ENCODE measurements around the gene PCSK5.

DNA sequence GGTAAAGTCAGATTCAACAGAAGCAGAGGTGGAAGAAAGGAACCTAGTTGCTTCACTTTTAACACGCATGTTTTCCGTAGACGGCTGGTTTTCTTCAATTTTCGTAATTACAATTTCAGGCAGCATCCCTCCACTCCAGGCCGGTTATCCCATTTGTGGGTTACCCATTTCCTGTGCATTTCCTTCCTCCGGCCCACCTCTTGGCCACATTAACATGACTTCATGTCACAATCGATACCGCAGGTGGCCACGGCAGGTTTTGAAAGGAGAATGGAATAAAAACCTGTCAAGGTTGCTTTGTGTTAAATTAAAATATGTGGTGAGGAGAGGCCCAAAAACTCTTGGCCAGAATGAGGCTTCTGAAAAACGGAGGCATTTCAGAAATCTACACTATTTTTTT, 130.2 kb downstream of the PCSK5 start:
- no peak for TF ChIP-seq YY1 (IDR thresholded peaks at IDR 0.05; ENCODE audit: low read depth)
- no peak for TF ChIP-seq TEAD4 (IDR thresholded peaks at IDR 0.05)
- TF ChIP-seq EP300 (IDR thresholded peaks at IDR 0.05; ENCODE audit: borderline replicate concordance): no peak
- no peak for TF ChIP-seq NFIC (IDR thresholded peaks at IDR 0.05)
- no peak for TF ChIP-seq RAD21 (IDR thresholded peaks at IDR 0.05; ENCODE audit: low read depth)
- no peak for TF ChIP-seq ZBTB7A (IDR thresholded peaks at IDR 0.05; ENCODE audit: low read depth)
- TF ChIP-seq CEBPB (IDR thresholded peaks at IDR 0.05): no peak
- TF ChIP-seq CREB1 (IDR thresholded peaks at IDR 0.05; ENCODE audit: low read depth): no peak
- TF ChIP-seq, protein P1, sequence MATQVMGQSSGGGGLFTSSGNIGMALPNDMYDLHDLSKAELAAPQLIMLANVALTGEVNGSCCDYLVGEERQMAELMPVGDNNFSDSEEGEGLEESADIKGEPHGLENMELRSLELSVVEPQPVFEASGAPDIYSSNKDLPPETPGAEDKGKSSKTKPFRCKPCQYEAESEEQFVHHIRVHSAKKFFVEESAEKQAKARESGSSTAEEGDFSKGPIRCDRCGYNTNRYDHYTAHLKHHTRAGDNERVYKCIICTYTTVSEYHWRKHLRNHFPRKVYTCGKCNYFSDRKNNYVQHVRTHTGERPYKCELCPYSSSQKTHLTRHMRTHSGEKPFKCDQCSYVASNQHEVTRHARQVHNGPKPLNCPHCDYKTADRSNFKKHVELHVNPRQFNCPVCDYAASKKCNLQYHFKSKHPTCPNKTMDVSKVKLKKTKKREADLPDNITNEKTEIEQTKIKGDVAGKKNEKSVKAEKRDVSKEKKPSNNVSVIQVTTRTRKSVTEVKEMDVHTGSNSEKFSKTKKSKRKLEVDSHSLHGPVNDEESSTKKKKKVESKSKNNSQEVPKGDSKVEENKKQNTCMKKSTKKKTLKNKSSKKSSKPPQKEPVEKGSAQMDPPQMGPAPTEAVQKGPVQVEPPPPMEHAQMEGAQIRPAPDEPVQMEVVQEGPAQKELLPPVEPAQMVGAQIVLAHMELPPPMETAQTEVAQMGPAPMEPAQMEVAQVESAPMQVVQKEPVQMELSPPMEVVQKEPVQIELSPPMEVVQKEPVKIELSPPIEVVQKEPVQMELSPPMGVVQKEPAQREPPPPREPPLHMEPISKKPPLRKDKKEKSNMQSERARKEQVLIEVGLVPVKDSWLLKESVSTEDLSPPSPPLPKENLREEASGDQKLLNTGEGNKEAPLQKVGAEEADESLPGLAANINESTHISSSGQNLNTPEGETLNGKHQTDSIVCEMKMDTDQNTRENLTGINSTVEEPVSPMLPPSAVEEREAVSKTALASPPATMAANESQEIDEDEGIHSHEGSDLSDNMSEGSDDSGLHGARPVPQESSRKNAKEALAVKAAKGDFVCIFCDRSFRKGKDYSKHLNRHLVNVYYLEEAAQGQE (IDR thresholded peaks at IDR 0.05; ENCODE audit: low read depth): no peak
- no peak for TF ChIP-seq TAF1 (IDR thresholded peaks at IDR 0.05; ENCODE audit: low read depth)
- TF ChIP-seq TCF12 (IDR thresholded peaks at IDR 0.05; ENCODE audit: low read depth): no peak
- TF ChIP-seq, protein P2, sequence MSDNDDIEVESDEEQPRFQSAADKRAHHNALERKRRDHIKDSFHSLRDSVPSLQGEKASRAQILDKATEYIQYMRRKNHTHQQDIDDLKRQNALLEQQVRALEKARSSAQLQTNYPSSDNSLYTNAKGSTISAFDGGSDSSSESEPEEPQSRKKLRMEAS (IDR thresholded peaks at IDR 0.05): no peak

All from Ishikawa (cell line).